T1000 (cell line): Measurements from ENCODE around the gene PCDH15.

Experiments used
- DNase-seq: peaks from one replicate; lab custom pipeline; 2025; ENCODE audit warnings: mixed read lengths; lab: John Stamatoyannopoulos, UW

The PCDH15 gene

DNA sequence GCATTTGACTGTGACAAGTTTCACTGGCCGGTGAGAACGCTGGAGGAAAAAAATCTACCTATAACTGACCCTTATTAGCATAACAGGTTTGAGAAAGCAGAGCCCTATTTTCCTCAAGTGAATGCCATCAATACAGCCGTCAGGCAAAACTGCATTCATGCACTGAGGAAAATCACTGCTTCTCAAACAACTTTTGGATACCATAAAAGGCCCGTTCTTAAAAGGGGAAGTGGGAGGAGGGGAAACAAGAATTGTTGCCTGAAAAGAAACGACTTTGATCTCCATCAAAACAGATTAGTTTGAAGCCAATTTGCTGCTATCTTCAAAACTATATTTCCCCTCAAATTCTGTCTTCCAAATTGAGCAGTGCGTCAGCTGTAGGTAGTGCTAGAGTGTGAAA, 670.6 kb downstream of the PCDH15 start:
- no peak for DNase-seq

DNA sequence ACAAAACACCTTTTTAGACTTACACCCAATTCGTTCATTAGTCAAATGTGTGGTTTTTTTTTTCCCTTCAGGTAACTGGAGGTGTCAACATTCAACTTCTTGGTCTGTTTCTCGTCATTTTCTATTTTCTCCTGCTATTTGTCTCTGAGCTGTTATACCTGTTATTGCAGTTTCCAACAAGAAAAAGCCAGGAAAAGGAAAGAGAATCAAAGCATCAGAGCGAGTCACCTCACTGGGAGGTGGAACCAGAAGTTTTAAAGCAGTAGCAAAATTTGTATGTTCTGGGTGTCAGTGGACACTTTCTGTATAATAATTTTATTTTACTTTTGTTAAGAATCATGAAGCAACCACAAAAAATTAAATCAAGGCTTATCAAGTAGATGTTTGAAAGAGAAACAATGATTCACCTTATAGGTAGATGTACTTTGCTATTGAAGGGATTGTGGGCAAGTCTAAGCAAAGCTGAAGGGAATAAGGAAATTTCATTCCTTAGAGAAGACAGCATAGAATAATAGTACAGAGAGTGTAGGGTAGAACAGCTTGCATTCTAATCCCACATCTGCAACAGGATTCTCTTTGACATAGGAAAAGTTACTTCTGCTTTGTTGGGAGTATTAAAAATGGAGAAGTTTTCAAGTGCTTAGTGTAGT, 675.8 kb downstream of the PCDH15 start:
- DNase-seq: no peak

DNA sequence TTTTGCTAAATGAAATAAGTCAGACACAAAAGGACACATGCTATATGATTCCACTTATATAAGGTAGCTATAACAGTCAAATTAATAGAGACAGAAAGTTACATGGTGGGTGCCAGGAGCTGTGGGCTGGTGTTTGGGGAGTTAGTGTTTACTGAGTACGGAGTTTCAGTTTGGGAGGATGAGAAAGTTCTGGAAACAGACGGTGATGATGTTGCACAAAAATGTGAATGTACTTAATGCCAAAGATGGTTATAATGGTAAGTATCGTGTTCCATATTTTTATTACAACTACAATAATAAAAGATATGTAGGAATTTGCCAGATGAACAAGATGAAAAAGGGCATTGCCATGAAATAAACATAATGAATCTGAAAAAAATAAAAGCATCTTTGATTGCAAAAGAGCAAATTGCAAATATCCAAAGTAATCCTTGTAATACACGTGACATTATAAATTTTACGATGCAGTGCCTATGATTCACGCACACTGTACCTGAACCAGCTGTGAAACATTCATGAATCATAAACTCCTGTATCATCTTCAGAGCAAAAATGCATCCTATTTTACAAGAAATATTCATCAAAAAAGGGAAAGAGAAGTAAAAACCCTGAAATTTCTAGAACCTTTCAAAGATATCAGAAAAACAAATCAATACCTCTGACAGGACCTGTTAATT, 676.7 kb downstream of the PCDH15 start:
- no peak for DNase-seq

DNA sequence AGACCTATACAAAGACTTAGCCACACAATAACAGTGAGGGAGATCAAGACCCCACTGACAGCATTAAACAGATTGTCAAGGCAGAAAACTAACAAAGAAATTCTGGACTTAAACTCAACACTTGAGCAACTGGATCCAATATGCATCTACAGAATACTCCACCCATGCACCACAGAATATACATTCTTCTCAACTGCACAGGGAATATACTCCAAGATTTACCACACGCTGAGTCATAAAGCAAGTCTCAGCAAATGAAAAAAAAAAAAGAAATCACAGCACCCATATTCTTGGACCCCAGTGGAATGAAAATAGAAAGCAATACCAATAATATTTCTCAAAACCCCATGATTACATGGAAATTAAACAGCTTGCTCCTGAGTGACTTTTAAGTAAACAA, 680.2 kb downstream of the PCDH15 start:
- no peak for DNase-seq

DNA sequence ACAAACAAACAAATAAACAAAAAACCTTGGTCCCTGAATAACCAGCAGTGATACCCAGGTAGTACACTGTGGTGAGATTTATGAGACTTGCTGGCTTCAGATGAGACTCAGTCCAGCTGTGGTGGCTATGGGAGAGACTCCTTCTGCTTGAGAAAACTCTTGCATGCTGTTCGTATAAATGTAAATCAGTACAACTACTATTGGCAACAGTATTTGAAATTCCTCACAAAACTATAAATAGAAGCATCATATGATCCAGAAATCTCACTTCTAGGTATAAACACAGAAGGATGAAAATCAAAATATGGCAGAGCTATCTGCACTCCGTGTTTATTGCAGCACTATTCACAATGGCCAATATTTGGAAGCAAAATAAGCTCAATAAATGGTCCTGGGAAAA, 692.1 kb downstream of the PCDH15 start:
- DNase-seq: no peak

DNA sequence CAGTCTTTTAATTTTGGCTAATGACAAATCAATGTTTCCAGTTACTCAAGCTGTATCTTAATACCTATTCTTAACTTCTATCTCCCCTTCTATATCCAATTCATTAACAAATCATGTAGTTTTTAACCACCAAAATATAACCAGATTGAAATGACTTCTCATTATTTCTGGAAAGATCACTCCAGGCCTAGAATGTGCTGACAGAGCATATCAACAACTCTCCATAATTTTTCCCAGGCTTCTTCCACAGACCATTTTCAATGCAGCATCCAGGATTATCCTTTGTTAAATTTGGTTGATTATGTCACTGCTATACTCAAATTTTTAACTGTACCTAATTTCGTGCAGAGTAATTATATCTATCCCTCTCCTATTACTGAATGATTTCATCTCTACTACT, 704.1 kb downstream of the PCDH15 start:
- DNase-seq: no peak

DNA sequence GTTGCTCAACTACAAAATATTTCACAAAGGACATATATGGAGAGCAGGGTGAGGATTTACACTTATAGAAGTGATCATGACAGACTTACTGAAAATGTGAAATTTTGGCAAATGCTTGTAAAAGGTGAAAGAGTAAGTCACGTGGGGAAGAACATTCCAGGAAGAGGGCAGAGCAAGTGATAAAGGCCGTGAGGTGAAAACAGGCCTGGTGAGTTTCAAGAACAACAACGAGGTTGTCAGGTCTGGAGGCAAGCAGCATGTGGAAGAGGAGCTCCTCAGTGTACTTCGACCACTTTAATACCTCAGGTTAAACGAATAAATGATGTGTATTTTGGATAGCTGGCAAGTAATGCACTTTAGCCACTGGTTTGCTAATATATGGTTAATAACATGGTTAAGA, 706.7 kb downstream of the PCDH15 start:
- no peak for DNase-seq

DNA sequence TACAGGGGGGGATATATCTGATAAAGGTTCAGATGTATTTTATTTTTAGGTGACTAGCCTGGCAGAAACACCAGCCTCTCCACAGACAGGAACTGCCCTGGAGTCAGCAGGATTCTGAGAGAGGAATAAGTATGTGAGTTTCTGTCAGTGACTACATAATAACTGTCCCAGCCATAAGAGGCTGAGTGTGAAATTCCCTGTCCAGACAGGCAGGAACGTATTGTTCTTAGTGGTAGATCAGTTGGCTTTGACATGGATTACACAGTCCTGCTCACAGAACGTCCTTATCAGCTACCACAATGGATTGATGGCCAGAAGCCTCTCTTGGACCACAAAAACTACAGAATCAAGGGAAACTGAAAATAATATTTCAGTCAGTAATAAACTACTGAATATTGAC, 709.8 kb downstream of the PCDH15 start:
- DNase-seq: no peak

DNA sequence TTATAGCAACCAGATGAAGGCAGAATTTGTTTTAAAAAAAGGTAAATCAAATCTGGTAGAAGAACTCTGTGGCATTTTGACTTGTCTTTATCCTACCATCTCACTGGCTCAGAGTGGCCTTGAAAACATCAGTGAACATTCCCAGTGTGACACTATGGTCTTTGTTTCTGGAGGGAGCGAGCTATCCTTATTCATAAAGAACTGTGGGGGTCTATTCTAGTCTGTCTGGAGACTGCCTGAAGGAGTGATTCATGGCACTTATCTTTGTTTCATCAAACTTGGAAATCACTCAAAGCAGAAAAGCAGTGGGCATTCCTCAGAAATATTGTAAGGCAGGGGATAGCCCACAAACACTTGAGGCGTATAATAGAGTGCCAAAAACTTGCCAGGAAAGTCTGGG, 719.1 kb downstream of the PCDH15 start:
- DNase-seq: no peak

DNA sequence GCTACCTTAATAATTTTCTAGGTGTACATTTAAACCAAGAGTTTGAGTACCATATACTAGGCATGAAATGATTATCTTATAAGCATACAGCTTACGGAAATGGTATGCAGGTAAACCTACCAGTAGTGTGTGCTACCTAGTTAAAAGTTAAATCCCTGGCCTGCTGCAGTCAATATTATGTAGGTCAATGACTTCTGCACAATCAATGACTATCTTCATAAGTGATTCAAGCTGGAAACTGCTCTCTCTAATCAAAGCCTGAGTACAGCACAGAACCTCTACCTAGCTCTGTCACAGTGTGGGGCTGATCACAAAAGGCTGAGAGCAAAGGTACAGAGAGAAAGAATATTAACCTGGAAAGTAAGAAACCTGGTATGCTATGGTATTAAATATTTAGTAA, 733.7 kb downstream of the PCDH15 start:
- no peak for DNase-seq

DNA sequence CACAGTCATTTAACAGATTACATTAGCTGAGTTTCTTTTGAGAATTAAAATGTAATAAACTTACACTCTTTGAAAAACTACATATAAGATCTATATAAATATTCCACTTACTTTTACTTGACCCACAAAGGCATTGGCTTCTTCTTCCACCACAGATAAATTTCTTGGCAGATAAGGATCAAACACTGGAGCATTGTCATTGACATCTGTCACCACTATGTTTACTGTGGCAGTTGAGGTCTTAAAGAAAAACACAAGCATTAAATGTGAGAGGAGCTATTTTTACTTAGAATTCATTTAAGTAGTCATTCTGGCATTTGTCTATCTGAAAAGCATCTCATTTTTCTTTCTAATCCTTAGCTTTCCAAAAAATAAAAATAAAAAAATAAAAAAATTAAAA, 734.4 kb downstream of the PCDH15 start:
- no peak for DNase-seq

DNA sequence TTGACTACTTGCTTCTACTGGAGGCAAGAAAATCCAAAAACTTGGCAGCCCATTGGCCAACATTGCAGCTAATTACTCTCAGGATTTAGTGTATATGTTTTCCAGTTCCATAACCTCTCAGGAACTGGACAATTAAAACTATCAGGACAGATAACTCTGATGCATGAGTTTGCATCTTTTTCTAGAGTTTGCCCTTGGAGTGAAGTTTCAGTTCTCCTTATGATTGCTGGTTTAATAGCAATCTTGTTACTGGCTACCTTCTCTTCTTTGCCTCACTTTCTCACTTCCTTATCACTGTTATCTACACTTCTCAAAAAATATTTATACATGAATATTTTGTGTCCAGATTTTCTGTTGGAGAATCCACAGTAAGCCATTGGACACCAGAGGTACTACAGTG, 735.9 kb downstream of the PCDH15 start:
- no peak for DNase-seq

DNA sequence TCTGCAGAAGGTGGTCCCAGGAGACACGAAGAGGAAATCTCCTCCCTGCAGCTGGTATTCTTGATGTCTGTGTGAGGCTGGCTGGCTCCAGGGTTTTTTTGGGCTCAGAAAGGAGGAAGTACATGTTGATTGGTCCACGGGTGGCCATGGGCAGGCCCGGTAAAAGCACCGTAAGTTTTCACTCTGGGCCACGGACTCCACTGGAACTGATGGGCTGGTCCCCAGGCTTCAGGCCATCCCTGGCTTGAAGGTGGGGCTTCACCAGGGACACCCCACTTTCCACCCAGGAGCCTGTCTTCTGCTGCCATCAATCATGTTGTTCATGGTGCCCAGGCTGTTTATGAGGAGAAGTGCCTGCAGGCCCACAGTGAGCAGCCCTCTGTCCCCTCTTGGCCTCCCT, 736.8 kb downstream of the PCDH15 start:
- no peak for DNase-seq

DNA sequence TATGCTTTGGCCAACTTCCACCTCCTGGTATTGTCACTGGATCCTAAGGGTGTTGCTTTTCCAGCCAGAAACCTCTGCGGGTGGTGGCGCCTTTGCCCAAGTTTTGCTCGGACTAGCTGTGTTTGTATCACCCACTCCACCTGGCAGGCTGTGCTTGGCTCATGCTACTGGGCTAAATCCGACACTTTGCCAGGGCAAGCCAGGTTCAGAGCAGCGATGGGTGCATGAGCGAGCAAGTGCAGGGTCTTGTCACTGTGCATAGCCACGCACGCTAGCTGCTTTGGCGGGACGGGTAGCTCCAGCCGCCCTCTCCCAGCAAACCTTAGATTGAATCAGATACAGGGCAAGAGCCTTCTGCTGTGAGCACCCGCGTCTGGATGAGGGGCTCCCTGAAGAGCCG, 737.5 kb downstream of the PCDH15 start:
- DNase-seq: no peak

DNA sequence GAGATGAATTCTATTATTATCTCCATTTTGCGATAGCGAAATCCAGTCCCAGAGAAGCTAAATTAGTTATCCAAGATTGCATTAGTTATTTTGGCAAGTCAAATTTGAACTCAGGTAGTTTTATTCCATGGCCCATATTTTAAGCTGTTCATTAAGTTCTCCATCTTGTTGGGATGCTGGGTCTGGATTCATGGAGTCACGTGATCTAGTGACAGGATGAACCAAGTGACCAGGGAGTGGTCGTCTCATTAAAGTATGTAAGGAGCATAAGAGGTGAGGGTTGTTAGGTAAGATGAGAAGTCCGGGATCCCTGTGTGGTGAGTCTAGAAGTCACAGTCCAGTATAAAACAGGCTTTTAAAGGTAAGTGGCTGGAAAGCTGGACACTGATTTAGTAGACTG, 740.5 kb downstream of the PCDH15 start:
- no peak for DNase-seq

DNA sequence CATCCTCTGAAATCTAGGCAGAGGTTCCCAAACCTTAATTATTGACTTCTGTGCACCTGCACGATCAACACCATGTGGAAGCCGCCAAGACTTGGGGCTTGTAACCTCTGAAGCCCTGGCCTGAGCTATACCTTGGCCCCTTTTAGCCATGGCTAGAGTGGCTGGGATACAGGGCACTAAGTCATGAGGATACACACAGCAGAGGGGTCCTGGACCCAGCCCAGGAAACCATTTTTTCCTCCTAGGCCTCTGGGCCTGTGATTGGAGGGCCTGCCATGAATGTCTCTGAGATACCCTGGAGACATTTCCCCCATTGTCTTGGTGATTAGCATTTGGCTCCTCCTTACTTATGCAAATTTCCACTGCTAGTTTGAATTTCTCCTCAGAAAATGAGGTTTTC, 743.7 kb downstream of the PCDH15 start:
- DNase-seq: no peak

DNA sequence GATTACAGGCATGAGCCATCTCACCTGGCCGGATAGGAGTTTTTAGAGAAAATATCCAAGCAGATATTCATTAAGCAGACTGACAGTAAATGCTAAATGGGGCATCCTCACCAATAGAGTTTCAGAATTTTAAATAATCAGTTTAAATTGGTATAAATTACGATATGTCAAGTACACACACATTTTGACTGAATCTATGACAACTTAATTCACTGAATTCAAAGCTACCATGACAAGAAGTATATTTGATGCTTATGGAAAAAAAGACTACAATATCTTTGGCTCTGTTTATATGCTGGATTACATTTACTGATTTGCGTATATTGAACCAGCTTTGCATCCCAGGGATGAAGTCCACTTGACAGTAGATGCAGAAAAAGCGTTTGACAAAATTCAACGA, 774.7 kb downstream of the PCDH15 start:
- DNase-seq: no peak

DNA sequence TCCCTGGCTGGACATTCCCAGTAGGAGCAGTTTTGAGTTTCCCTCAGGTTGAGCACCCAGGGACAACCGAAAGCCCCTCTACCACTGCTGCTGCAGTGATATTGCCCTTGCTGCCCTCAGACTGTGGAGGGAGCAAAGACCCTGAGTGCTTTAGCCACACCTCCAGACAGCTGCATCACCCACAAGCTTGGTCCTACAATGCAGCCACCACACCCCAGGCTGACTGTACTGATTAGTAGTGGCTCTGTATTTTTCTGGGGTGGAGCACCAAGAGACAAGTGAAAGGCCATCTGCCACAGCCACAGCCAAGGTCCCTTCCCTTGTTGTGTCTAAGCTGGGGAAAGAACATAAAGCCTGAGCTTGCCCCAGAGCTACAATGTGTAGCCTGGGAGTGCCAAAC, 789.9 kb downstream of the PCDH15 start:
- no peak for DNase-seq

DNA sequence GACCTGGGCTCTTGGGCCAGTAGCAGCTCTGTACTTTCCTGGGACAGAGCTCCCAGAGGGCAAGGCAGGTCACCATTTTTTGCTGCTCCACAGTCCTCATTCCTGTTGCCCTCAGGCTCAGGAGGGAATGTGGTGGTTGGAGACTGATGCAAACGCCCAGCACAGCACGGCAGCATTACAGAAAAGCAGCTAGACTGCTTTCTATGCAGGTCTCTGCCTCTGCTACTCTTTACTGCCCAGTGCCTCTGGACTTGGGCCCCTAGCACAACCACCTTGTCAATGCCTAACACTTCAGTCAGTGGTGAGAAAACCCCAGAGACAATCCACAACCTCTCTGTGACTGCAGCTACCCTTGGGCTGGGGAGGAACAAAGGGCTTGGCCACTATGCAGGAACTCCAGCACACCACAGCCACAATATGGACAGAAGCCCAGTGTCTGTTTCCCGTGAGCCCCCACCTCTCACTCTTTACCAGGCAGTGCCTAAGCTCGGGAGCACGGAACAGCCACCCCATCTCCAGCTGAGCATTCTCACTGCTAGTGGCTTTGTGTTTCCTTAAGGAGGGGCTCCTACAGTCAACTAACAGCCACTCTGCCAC, 790.6 kb downstream of the PCDH15 start:
- DNase-seq: no peak

DNA sequence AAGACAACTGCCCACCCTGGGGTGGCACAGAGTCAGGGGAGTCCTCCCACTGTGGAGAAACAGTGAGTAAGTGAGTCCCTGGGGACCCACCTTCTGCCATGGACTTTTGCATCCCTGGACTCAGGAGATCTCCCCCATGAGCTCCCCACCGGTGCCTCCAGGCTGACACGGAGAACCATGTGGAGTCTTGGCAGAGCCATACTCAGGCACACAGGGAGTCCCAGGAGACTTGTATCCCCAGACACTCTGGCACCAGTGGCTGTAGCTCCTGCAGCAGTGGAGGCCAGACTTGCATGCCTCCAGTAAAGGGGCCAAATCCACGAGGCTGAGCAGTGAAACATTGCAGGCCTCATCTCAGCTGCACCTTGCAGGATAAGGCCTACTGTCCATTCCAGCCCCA, 791.4 kb downstream of the PCDH15 start:
- no peak for DNase-seq

DNA sequence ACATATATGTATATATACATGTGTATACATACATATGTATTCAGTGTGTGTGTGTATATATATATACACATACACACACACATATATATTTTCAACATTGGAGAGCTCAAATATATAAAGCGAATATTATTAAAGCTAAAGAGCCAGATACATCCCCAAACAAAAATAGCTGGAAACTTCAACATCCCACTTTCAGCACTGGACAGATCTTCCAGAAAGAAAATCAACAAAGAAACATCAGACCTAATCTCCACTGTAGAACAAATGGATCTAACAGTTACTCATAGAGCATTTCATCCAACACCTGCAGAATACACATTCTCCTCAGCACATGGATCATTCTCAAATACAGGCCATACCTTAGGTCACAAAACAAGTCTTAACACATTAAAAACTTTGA, 799.0 kb downstream of the PCDH15 start:
- DNase-seq: no peak

DNA sequence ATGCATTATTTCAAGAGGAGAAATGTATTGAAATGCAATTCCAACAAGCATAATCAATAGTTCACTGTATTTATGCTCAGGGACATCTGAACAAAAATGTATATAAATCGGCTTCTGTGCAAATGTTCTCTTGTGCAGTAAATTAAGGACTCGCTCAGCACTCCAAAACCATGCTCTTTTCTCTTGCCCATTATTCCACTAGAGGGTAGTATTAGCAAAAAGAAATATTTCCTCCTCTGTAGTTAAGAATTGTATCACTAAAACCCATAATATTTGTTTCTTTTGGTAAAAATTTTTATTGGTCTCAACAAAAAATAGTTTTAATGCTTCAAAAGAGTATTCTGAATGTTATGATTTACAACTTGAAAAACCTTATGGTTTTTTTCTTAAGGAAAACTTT, 803.1 kb downstream of the PCDH15 start:
- DNase-seq: no peak

DNA sequence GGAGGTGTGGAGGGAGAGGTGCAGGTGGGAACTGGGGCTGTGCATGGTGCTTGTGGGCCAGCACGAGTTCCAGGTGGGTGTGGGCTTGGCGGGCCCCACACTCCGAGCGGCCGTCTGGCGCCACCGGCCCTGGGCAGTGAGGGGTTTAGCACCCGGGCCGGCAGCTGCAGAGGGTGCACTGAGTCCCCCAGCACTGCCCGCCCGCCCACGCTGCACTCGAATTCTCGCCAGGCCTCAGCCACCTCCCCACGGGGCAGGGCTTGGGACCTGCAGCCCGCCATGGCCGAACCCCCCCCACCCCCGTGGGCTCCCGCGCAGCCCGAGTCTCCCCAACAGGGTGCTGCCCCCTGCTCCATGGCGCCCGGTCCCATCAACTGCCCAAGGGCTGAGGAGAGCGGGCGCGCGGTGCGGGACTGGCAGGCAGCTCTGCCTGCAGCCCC, 810.2 kb downstream of the PCDH15 start:
- no peak for DNase-seq

DNA sequence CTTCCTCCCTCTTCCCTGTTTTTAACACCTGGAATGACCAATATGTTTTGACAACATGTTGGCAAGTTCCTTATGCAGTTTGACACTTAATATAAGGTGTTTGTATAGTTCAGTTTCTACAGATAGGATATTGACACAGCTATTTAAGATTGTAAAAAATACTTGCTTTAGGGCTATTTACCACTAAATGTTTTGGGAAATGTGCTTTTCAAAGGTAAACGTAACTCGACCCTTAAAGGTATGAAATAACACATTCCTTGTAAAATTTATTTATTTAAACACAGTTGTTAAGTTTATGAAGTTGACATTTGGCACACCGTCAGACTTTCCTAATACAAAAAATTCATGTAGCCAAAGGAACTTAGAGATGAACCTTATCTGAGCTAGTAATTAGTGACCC, 817.6 kb downstream of the PCDH15 start:
- DNase-seq: no peak
